Measurements from ENCODE around the gene SFXN4.

- TF ChIP-seq CTCF (IDR thresholded peaks at IDR 0.05) (no peak), EZH2phosphoT487 (IDR thresholded peaks at IDR 0.05) (no peak)
These were observed 44.3 kb upstream of the SFXN4 start for GRCh38 chr10:119209736-119210355.
